ENCODE measurements around the gene HAT1.
"Not testable (repeated sequence)": the region's sequence is repeated elsewhere in the genome, so short reads cannot be mapped to it uniquely, and the experiment has no call there.

Gene HAT1

GRCh38 chr2:171972329-171972982, 50.2 kb downstream of the HAT1 start:
- DNase-seq (ENCODE audit: low read depth in 2 of 2), result no peak

GRCh38 chr2:171979103-171979502, 56.8 kb downstream of the HAT1 start:
- DNase-seq (ENCODE audit: low read depth in 2 of 2), result no peak

- not testable (repeated sequence) for DNase-seq (ENCODE audit: low read depth in 2 of 2)
These were observed 61.7 kb downstream of the HAT1 start for GRCh38 chr2:171983924-171984323.

GRCh38 chr2:171985076-171985475, 62.8 kb downstream of the HAT1 start:
- DNase-seq (ENCODE audit: low read depth in 2 of 2), result no peak

GRCh38 chr2:171986778-171987177, 64.5 kb downstream of the HAT1 start:
- DNase-seq (ENCODE audit: low read depth in 2 of 2), result no peak

- no peak for DNase-seq (ENCODE audit: low read depth in 2 of 2)
These were observed 68.8 kb downstream of the HAT1 start for GRCh38 chr2:171991027-171991426.

- no peak for DNase-seq (ENCODE audit: low read depth in 2 of 2)
These were observed 73.3 kb downstream of the HAT1 start for GRCh38 chr2:171995586-171995985.

- no peak for DNase-seq (ENCODE audit: low read depth in 2 of 2)
These were observed 73.8 kb downstream of the HAT1 start for GRCh38 chr2:171996021-171996420.

- not testable (repeated sequence) for DNase-seq (ENCODE audit: low read depth in 2 of 2)
These were observed 74.8 kb downstream of the HAT1 start for GRCh38 chr2:171997031-171997430.

- DNase-seq (ENCODE audit: low read depth in 2 of 2), result no peak
These were observed 76.9 kb downstream of the HAT1 start for GRCh38 chr2:171999161-171999560.

GRCh38 chr2:171999604-172000469, 77.6 kb downstream of the HAT1 start, which contains the start of gene METAP1D:
Gene METAP1D, plus strand, starts transcription at chr2:171999953. Its CDS starts 17 bp downstream, at chr2:171999970.
- peak; percentile 69 to 78 for DNase-seq (ENCODE audit: low read depth in 2 of 2)

GRCh38 chr2:172000696-172001361, 78.6 kb downstream of the HAT1 start:
- no peak for DNase-seq (ENCODE audit: low read depth in 2 of 2)

GRCh38 chr2:172007372-172007771, 85.1 kb downstream of the HAT1 start:
- no peak for DNase-seq (ENCODE audit: low read depth in 2 of 2)

GRCh38 chr2:172009823-172010222, 87.6 kb downstream of the HAT1 start:
- no peak for DNase-seq (ENCODE audit: low read depth in 2 of 2)

- DNase-seq (ENCODE audit: low read depth in 2 of 2), result no peak
These were observed 89.7 kb downstream of the HAT1 start for GRCh38 chr2:172011812-172012575.

- no peak for DNase-seq (ENCODE audit: low read depth in 2 of 2)
These were observed 90.6 kb downstream of the HAT1 start for GRCh38 chr2:172012677-172013391.

GRCh38 chr2:172013396-172013795, 91.1 kb downstream of the HAT1 start:
- DNase-seq (ENCODE audit: low read depth in 2 of 2), result no peak

GRCh38 chr2:172021074-172021931, 99.0 kb downstream of the HAT1 start:
- no peak for DNase-seq (ENCODE audit: low read depth in 2 of 2)

- no peak for DNase-seq (ENCODE audit: low read depth in 2 of 2)
These were observed 99.7 kb downstream of the HAT1 start for GRCh38 chr2:172021955-172022354.

GRCh38 chr2:172031536-172031935, 109.3 kb downstream of the HAT1 start:
- DNase-seq (ENCODE audit: low read depth in 2 of 2), result no peak

Measured in activated CD8-positive, alpha-beta memory T cell treated with anti-CD3 and anti-CD28 coated beads for 4 hours (primary cell).